Non-pigmented ciliary epithelial cell (primary cell): ENCODE measurements around the gene CA4.

ENCODE experiments used
- DNase-seq: peaks from one replicate; pipeline ENCODE4 v3.0.0-alpha.2; 2010; ENCODE audit warnings: low read depth

Gene CA4

DNA sequence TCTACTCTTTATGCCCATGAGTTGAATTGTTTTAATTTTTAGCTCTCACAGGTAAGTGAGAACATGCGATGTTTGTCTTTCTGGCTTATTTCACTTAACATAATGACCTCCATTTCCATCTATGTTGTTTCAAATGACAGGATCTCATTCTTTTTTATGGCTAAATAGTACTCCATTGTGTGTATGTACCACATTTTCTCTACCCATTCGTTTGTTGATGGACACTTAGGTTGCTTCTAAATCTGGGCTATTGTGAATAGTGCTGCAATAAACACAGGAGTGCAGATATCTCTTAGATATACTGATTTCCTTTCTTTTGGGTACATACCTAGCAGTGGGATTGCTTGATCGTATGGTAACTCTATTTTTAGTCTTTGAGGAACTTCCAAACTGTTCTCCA lies 19.3 kb upstream of the CA4 start:
- no peak for DNase-seq

DNA sequence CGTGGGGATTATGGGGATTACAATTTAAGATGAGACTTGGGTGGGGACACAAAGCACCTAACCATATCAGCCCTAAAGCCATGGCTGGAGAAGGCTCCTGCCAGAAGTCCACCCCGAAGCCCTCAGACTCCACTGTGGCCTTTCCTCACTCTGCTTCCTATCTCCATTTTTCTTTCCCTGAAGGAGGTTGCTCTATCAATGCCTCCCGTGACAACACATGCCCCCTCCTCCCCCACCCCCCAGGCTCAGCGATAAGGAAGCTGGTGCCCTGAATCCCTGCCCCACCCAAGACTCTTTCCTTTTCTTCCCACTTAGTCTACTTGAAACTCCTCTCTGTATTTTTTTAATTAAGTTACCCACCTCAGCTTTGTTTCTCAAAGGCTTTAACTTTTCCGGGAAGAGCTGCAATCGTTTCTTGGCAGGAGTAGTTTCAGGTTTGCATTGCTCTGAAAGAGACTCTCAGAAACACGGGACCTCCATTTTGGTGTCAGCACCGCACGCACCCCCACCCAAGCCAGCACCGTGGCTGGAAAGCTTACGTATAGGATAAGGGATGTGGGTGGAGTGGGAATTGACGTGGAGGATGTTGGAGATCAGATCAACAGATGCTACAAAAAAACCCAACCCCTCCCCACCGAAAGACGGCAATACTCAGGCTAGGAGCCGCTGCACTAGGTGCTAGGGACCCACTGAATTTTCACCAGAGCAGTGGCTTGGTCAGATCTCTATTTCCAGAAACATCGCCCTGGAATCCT lies 15.2 kb upstream of the CA4 start:
- no peak for DNase-seq

DNA sequence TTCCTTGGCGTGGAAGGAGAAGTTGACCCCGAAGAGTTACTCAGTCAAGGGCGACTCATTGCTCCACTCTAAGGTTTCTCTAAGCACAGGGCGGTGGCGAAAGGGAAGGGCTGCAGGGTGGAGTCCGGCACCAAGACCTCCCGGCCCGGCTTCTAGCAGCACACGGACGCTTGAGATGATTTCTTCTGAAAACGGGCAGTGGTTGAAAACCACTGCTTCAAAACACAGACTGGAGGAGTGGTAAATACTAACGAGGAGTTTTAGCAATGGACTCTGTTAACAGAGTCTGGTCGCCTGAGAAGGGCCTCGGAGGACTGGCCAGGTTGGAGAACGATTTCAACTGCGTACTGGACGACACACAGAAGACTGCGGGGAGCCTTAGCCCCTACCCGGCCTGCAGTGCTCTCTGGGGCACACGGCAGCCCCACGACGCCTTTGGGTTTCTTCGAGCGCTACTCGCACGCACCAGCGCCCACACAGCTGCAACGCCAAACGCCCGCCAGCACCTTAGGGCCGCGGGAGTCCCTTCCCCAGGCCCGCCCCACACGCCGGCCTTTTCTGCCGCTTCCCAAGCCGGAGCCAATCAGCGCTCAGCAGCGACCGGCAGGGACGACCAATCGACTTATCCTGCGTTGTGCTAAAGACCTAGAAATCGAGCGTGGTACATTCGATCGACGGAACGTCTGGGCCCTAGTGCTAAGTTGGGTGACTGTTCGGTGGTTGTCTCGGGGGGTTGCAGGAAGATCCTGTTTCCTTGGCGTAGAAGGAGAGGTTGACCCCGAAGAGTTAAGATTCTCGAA lies 14.4 kb upstream of the CA4 start:
- DNase-seq = peak; percentile 62

DNA sequence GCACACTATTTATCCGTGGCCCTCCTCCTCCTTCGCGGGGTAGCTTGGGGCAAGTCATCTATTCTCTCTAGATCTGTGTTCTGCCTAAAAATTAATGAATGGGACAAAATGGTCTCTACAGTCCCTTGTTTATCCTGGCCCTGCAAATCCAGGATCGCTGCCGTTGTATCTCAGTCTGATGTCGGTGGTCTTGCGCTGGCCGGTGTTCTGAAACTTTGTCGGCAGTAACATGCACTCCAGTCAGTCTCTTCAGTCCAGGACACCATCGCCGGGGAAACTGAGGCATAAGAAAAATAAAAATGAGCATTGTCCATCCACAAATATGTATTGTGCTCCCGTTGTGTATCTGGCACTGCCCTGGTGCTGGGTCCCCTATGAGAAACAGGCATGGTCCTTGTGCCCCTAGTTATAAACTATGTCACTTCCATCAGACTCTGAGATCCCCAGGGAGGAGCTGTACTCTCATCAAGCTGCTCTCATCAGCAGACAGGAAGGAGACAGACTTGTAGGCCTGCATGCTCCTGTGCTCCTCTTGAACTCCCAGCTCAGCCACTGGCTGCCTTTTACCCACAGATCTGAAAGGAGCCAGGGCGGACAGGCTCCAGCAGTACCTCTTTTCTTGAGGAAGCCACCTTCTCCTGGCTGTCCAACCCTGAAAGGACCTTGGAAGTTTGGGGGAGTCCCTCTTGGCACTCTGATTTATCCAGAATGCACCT lies 13.7 kb upstream of the CA4 start:
- DNase-seq = no peak

DNA sequence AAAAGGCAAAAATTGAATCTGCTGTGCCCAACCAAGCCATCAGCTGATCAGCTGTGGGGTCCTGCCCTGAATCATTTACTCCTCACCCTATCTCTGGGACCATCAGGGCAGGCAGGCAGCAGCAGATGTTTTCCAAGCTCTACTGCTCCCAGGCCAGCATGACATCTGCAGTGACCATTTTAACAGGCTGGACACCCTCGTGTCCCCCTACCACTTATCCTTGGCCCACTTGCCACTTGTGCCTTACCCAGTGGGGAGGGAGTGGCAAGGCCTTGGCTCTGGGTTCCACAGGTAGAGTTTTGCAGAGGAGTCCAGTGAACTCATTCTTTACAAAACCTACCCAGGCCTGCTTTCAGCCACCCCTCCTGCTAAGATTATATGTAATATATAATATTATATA lies 12.0 kb upstream of the CA4 start:
- no peak for DNase-seq

DNA sequence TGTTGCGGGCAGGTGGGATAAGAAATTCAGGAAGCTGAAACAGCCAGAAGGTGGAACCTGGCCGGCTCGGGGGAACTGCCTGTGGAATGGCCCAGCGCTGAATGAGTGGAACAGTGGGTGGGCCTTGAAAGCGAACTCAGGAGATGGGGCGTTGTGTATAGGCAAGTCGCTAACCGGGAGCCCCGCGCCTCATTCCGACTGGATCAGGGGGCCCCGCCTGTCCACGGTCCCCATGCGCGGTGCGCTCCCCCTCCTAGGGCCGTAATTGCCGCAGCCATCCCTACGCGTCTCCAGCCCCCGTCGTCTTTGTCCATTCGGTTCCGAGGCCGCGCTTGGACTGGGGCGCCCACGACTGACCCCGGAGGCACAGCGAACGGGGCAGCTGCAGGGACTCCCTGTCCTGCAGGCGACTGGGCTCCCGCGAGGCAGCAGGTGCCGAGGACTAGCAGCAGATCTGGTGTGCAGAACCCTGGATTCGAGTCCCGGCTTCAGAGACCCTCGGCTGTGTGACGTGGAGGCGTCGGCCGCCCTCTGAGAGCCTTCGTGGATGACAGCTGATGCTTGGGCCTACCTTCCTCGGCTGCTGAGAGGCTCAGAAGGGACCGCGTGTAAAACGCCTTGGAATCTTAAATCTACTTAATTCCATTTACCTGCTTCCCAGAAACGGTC lies 10.9 kb upstream of the CA4 start:
- DNase-seq = no peak

DNA sequence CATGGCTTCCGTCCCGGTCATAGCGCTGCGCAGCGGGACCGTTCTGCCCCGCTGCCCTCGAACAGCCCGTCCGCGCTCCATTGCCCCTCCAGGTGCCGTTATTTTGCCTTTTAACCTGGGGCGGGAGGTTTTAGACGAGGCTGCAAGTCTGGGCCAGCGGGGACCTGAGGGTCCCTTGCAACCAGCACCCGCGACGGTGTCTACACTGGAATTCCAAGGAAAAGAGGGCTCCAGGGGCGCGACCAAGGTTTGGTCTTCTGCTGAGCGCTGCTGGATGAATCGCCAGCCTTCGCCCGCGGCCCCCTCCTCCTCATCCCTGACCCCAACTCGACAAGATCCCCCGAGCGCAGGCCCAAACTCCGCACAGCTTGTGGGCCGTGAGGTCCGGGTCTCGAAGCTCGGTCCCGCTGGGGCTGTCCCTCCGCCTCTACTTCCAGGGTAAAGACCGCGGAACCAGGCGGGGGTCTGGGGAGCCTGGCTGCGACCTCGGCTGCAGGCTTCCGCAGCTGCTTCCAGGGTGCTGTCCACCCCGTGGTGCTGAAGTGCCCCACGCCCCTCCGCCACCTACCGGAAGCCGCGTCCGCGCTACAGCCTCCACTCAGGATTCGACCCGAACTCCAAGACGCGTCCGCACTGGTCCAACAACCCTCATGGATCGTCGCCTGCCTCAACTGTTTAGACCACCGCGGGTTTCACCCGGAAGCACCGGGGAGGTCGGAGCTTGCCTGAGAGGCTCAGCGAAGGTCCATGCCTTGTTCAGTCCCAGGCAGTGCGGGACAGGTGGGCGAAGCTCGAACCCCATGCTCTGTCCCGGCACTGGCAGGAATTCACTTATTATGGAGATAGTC lies 10.1 kb upstream of the CA4 start:
- DNase-seq = no peak

DNA sequence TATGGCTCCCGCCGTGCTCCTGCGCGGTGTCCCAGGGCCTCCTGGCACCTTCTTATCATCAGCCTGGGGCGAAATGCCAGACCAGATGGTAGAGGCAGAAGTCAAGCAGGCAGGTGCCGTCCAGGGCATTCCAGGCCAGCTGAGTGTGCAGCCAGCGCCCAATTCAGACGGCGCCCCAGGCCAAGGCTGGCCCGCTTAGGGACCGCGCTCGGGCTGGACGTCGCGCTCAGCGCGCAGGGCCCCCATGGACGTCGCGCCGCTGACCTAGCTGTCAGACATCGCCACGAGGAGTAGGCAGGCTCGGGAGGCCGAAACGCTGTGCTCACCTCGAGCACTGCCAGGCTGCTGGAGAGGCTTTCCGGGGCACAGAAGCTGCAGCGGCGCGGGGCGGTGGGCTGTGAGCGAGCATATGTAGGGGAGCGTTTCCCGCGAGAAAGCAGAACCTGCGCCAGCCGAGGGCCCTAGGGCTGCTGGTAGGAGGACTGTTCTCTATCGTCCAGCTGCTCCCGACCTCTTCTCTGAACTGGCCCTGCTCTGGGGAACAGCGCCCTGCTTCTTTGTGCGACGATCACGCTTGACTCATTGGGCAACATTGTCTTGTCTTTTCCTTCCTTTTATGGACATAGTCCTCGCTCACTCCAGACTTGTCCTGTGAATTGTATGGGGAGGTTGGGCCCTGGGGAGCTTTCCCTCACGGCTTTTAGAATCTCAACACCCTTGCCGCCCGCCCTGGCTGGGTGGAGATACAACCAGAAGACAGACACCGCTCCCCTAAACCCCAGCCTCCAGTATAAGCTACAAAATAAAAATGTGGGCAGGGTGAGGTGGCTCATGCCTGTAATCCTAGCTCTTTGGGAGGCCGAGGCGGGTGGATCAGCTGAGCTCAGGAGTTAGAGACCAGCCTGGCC lies 8.4 kb upstream of the CA4 start:
- DNase-seq = no peak

DNA sequence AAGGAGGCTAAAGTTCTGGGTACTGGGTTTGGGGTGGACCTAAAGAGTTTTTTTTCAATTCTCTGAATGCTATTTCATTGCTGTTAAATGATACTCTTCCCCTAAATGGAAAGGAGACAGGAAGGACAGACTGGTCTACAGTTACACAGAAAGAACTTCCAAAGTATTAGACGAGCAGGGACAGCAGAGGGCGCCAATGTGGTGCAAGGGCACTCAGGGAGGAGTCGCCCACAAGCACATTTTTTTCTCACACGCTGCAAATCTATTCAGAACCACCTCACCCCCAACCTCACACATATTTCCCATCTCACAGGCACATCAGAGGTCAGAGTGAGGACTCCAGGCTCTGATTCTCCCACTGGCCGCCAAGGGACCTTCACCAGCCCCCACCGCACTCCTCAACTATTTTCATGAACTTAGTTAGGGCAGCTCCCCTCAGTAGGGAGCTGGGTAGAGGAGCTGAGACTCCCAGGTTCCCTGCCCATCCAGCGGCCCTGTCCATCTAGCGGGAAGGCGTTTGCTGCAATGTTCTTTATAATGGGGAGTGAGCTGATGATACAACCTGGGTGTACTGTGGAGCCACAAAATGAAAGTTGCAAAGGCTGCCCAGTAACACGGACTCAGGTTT lies 6.8 kb upstream of the CA4 start:
- peak; percentile 60 for DNase-seq

DNA sequence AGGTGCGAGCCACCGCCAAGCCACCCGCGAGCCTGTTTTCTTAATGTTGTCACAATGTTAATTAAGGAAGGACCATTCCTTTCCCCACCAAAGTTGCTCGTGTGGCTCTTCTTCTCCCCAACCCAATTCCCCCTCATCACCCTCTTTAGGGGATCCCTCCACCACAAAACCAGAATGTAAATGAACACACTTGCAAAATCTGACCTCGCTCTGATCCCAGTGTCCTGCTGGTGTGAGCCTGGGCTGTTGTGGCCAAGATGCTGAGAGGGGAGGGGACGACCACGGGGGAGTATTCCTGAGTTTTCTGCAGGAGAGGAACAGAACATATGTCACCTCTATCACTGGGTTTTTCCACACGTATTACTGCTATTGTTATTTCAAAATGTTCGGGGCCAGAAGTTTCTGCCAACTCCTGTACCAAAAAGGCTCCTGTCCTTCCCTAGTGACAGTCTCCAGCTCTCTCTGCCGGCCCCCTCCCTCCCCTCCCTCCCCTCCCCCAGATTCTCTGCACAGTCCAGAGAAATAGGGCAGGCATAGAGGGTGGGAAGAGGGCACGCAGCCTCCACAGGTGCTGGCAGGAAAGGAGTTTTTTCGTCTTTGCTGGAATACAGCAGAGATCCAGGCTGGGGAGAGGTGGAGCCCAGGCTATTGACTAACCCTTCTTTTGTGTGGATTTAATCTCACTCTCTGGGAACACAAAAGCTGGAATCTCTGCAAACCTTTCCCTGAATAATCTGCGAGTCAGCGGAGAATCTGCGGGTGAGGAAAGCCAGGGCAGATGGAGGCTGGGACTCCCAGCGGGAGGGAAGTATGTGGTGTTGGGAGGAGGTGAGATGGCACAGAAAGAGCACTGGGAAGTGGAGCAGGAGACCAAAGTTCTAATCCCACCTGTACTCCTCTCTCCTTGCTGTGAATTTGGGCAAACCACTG lies 4.5 kb upstream of the CA4 start:
- DNase-seq = no peak

DNA sequence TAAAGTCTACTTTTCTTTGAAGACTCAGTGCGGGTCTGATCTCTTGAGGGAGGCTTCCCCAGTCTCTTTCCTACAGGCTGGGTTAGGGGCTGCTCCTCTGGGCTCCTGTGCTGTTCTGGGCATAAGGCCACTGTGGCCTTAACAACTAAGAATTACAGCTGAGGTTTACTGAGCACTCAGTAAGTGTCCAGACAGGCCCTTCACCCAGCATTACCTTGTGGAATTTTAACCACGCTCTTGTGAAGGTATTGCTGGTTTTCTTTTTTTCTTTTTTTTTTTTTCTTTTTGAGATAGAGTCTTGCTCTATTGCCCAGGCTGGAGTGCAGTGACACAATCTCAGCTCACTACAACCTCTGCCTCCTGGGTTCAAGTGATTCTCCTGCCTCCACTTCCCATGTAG lies 3.6 kb upstream of the CA4 start:
- no peak for DNase-seq

DNA sequence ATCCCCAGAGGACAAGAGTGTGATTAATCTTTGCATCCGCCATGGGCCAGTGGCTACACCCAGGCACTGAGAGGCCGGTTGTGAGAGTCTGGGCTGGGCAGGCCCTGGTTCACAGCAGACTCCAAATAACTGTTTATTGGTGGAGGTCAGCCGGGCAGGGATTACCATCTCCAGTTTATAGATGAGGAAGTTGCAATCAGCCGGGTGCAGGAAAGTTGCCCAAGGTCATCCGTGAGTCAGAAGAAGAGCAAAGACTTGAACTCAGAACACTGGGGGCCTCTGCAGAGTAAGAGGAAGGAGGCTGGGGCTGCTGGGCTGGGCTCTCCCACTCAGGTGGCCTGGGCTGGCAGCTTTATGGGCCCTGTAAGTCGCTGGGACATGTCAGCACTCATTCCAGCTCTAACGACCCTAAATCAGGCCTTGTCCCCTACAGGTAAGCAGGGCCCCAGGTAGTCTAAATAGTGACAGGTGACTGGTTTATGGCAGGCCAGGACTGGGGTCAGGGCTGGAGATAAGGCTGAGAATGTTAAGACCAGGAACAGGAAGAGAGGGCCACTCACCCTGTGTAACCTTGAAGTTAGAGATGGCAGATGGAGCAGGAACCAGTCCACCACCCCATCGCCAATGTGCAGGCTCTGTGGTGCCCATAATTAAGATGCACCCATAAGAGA lies 2.1 kb upstream of the CA4 start:
- no peak for DNase-seq

DNA sequence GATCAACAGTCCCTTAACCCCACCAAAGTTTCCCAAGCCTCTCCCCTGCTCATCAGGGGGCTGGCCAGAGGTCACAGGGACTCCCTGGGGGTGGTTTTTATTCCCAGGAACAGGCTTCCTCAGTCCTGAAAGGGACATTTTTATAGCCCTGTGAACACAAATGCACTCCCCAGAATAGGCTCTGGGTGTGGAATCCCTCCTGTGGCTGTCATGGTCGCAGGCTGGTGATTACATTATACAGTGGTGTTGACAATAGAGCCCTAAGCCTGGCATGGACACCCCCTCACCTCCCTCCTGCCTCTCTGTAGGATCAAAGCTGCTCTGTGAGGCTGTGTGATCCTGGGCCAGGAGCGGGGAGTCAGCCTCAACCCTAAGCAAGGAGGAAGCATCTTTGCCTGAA lies 1.4 kb upstream of the CA4 start:
- DNase-seq = no peak

DNA sequence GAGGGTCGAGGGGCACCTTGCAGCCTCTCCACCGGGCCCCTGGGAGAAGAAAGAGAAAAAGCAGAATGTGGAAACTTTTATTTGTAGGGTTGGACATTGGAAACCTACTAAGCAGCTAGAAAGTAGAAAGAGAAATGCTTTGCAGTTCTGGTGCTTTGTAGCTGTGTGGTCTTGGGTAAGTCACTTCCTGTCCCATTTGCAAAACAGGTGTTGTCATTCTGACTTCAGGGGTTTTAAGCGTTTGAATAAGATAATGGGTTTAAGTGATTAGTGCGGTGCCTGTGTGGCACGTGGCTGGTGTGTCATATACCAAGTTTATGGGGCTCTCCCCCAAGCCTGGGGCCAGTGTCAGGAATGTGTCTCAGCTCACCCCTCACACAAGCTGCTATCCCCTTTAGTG lies 1.6 kb downstream of the CA4 start:
- DNase-seq = no peak

DNA sequence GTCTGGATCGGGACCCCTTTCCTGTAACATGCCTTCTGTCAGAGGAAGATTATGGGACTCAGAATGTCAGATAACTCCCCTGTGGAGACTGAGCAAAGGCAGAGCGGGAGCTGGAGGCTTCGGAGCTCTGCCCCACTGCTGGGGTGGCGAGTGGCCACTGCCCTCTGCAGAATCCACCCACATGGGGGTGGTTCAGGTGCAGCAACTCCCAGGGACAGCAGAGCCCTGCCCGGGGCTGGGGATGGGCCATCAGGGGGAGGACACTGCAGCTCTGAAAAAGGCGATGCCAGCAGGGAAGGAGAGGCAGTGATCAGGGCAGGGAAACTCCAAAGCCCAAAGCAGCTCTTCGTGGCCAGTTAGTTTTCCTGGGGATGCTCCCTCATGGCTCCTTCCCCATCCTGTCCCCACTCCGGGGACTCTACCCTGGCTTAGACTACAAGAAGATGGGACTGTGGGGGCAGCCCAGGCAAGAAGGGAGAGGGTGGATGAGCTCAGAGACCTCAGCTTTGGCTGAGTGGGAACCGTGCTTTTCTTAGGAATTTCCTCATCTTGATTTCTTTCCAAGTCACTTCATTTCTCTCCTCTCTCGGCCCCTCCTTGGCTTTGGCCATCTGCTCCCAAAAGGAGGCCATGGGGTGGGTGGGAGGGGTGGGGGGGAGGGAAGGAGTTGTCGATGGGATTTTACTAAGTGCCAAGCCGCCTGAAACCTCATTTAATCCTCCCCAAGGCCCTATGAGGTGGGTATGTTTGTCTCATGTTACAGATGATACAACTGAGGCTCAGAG lies 4.0 kb downstream of the CA4 start:
- no peak for DNase-seq

DNA sequence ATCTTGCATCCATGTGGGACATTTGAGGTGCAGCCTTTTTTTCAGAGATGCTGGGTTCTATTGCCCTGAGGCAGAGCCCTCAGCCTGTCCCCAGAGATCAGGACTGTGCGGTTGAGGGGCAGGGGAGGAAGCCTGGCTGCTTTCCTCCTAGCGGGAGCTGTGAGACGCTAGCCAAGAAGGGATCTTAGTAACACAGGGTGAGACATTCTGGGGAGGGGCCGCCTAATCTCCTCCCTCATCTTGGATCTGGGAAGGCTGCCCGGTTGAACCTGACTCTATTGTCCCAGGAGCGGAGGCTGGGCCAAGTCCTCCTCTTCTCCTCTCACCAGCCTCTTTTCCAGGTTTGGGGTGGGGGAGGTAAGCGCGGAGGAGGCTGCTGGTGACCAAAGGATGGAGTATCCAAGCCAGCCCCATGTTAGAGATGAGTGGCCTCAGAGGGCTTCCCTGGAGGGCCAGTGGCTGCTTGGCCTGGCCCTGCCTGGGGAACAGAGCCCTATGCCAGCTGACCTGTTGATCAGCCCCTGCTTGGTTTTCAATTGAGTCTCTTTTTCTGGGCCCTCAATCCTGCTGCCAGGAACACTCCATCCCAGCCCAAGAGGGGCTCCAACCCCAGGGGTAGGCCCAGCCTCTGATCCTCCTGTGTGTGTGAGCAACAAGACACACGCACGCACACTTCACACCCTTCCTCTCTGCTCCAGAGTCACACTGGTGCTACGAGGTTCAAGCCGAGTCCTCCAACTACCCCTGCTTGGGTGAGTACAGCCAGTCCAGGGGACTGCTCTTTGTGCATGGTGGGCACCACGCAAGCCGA lies 5.0 kb downstream of the CA4 start:
- DNase-seq = no peak

DNA sequence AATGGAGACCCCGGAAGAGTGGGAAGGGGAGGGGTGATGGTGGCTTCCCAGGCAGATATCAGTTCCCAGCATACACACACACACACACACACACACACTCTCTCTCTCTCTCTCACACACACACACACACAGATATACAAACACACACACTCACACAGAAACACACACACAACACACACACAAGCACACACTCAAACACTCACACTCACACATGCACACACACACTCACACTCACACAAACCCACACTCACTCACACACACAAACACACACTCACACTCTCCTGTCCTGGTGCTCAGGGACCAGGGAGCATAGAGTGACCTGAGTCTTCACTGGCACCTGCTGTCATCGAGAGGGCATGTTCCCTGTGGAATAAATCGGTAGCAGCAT lies 5.6 kb downstream of the CA4 start:
- no peak for DNase-seq
